ENCODE data around the gene ZSCAN9. TPM values are rescaled to one million over a fixed set of nuclear protein-coding genes. Genes with fewer than 3 reads are reported as not detected.

The ZSCAN9 gene
- total and polyA plus RNA-seq, 9 of the 15 experiments (the other 6 are each of a cell fraction or from before 2014, with no cell fraction given) = 18.8 to 48.9 (median 28.7) TPM

- TF ChIP-seq ZNF449 (CRISPR knock-in tag; IDR thresholded peaks at IDR 0.05) (no peak), CREM (IDR thresholded peaks at IDR 0.05; ENCODE audit: low read depth) (peak; percentile 20; the same call in 1 of the 2 replicates), ZNF140 (CRISPR knock-in tag; IDR thresholded peaks at IDR 0.05) (no peak), UBTF (IDR thresholded peaks at IDR 0.05; ENCODE audit: borderline replicate concordance in 1 of 2, low read depth in 2 of 2, low read length in 2 of 2) (no peak), RBM39 (optimal IDR thresholded peaks at IDR 0.05; ENCODE audit: low read depth, low read length) (no peak), KDM1A (IDR thresholded peaks at IDR 0.05) (peak in 1 of 2 experiments; percentile 48; a peak in 3 of 4 replicates), DIDO1 (tag; IDR thresholded peaks at IDR 0.05; ENCODE audit: low read depth) (no peak), ZNF584 (CRISPR knock-in tag; IDR thresholded peaks at IDR 0.05; ENCODE audit: low read depth) (no peak), CLOCK (CRISPR knock-in tag; IDR thresholded peaks at IDR 0.05; ENCODE audit: borderline replicate concordance) (no peak), DACH1 (IDR thresholded peaks at IDR 0.05; ENCODE audit: partially characterized antibody) (peak; percentile 76), SMARCE1 (IDR thresholded peaks at IDR 0.05) (peak; percentile 96), VEZF1 (CRISPR knock-in tag; IDR thresholded peaks at IDR 0.05) (peak; percentile 25; the same call in 1 of the 2 replicates), PCBP1 (IDR thresholded peaks at IDR 0.05; ENCODE audit: low read depth, low read length, poor library complexity, severe bottlenecking) (no peak), SRF (CRISPR knock-in tag; IDR thresholded peaks at IDR 0.05) (no peak), EP400 (IDR thresholded peaks at IDR 0.05) (no peak), FOXK1 (CRISPR knock-in tag; IDR thresholded peaks at IDR 0.05; ENCODE audit: borderline replicate concordance) (no peak), ZNF280A (IDR thresholded peaks at IDR 0.05; ENCODE audit: low read depth, partially characterized antibody) (no peak), XRCC5 (IDR thresholded peaks at IDR 0.05; ENCODE audit: low read depth, low read length) (no peak)
These were observed 39.8 kb downstream of the ZSCAN9 start (continued) for GRCh38 chr6:28264834-28265401.

Data from K562 (cell line).